OCI-M2 (cell line): ENCODE data around the gene PAX5.

Source experiments
- DNase-seq: peaks from one replicate; lab custom pipeline; 2025; ENCODE audit not compliant: unreplicated experiment; lab: John Stamatoyannopoulos, UW

PAX5 gene

DNA sequence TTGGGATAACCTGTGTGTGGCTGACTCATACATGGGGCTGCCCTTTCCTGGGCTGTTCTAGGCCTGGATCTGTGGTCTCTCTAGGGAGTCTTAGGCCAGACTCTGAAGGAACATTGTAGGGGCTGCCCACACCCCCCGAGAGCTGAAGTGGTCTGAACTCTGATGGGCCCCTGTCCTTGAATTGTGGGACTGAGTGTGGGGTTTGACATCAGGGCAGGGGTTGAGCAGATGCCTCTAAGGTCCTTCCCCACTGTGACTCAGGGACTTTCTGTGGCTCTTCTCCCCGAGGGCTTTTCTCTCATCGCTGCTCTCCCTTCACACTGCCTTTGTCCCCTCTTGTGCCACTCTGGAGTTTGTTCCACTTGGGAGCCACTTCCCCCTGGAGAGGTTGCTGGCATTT is 246.4 kb downstream of the PAX5 start:
- DNase-seq = no peak
